Measurements from ENCODE around the gene TEX2.

DNA sequence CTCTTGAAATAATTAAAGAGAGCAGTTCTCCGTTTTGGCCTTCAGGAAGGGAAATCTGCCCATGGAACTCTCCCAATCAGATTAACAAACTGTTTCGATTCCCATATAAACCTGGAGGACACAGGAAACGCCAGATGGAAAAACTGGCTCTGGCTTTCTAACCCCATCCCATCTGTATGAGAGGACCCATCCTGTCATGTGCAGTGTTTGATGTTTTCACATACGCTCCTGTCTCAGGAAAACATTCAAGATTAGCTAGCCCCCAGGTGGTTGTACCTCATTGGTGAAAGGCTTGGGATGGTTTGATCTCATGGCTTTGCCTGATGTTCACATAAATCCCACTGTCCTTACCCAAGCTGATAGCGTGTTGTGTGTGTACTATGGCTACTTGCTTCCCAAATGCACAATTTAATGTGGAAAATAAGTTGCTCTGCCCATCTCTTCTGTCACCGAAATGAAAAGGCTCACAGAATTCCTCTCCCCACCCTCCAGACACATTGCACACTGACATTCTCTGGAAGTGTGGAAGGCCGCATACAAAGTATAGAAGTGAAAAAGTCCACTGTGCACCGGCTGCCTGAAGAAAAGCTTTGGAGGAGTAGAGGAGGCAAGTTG is 114.9 kb downstream of the TEX2 start:
- TF ChIP-seq GATA3 (IDR thresholded peaks at IDR 0.05; ENCODE audit: low read depth, low read length) (no peak), GATA2 (IDR thresholded peaks at IDR 0.05; ENCODE audit: low read depth, low read length) (peak; percentile 81)

Measured in SH-SY5Y (cell line).